Measurements from ENCODE around the gene CST6.

Gene CST6

DNA sequence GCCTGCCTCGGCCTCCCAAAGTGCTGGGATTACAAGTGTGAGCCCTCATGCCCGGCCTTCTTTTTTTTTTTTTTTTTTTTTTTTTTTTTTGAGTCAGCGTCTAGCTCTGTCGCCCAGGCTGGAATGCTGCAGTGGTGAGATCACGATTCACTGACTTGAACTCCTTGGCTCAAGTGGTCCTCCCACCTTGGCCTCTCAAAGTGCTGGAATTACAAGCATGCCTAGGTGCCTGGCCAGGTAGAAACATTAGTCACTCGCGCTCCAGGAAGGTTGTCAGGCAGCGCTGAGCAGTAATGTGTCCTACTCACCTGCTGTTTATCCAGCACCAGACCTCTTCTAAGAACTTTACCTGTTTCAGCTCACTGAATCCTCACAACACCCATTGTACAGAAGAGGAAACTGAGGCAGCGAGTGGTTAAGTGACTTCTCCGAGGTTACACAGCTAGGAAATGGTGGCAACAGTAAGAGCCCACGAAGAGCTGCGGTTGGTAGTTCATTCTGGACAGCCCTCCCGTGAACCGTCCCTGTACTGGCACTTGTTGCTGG is 496 bp upstream of the CST6 start (continued):
- TF ChIP-seq, protein P1, sequence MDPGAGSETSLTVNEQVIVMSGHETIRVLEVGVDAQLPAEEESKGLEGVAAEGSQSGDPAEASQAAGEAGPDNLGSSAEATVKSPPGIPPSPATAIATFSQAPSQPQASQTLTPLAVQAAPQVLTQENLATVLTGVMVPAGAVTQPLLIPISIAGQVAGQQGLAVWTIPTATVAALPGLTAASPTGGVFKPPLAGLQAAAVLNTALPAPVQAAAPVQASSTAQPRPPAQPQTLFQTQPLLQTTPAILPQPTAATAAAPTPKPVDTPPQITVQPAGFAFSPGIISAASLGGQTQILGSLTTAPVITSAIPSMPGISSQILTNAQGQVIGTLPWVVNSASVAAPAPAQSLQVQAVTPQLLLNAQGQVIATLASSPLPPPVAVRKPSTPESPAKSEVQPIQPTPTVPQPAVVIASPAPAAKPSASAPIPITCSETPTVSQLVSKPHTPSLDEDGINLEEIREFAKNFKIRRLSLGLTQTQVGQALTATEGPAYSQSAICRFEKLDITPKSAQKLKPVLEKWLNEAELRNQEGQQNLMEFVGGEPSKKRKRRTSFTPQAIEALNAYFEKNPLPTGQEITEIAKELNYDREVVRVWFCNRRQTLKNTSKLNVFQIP (CRISPR knock-in tag; IDR thresholded peaks at IDR 0.05; ENCODE audit: borderline replicate concordance, low read depth): no peak
- TF ChIP-seq ESRRG (CRISPR knock-in tag; IDR thresholded peaks at IDR 0.05): no peak

DNA sequence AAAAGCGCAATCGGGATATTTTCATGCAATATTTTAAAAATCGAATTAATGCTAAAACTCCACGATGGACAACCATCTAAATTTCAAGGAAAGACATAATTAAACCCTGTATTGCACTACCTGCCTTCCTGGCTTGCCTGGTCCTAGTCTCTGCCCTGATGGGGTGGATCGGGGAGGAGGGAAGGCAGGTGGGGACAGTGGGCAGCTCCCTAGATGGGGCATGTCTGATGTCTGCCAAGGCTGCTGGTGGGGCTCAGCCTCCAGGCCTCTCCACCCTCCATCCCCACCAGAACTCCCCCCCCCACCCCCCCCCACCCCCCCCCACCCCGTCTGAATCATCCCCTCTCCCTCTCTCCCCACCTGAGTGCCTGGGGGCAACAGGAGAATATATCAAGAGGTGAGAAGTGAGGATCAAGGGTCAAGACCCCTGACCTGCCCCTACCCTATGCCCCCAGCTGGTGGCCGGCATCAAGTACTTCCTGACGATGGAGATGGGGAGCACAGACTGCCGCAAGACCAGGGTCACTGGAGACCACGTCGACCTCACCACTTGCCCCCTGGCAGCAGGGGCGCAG is 650 bp downstream of the CST6 start:
- TF ChIP-seq ARNTL (CRISPR knock-in tag; IDR thresholded peaks at IDR 0.05; ENCODE audit: borderline replicate concordance, low read depth) (no peak), ZC3H10 (CRISPR knock-in tag; IDR thresholded peaks at IDR 0.05) (no peak)
- ATAC-seq: no peak

DNA sequence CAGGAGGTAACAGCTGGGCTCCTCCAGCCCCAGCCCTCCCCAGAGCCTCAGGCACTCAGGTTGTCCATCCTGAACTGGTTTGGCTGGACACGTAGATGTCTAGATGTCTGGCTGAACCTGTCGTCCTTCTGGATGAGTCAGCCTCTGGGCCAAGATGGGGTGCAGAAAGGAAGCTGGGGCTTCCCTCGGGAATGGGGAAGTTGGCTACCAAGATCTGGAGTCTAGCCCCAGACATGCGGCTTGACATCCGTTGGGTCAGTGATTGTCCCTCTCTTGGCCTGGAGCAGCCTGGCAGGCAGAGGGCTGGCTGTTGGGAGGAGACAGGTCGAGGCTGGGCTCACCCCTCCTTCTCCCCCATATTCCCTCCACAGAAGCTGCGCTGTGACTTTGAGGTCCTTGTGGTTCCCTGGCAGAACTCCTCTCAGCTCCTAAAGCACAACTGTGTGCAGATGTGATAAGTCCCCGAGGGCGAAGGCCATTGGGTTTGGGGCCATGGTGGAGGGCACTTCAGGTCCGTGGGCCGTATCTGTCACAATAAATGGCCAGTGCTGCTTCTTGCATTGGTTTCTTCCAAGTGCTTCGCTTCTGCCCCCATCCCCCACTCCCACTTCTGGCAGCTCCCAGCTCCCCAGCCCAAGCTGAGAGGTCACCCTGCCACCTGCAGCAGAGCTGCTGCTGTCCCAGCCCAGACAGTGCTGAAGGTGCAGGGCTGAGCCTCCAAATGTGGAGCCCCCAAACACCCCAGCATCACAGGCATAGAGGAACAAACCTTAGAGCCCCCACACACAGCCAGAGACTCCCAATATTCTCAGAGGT is 1.3 kb downstream of the CST6 start:
- ATAC-seq: no peak
- TF ChIP-seq ZC3H10 (CRISPR knock-in tag; IDR thresholded peaks at IDR 0.05) (no peak), SNAI2 (CRISPR knock-in tag; IDR thresholded peaks at IDR 0.05) (no peak), ZNF70 (CRISPR knock-in tag; IDR thresholded peaks at IDR 0.05) (no peak), CSDC2 (CRISPR knock-in tag; IDR thresholded peaks at IDR 0.05) (no peak), ISL1 (CRISPR knock-in tag; IDR thresholded peaks at IDR 0.05) (no peak), ARNTL (CRISPR knock-in tag; IDR thresholded peaks at IDR 0.05; ENCODE audit: borderline replicate concordance, low read depth) (no peak), ZNF8 (CRISPR knock-in tag; IDR thresholded peaks at IDR 0.05) (no peak), OSR1 (CRISPR knock-in tag; IDR thresholded peaks at IDR 0.05) (no peak), ZFP30 (CRISPR knock-in tag; IDR thresholded peaks at IDR 0.05) (no peak), ZFP3 (CRISPR knock-in tag; IDR thresholded peaks at IDR 0.05) (no peak), ZNF565 (CRISPR knock-in tag; conservative IDR thresholded peaks at IDR 0.05; ENCODE audit: low read depth) (no peak), GLIS3 (CRISPR knock-in tag; IDR thresholded peaks at IDR 0.05) (no peak), TCF4 (CRISPR knock-in tag; IDR thresholded peaks at IDR 0.05; ENCODE audit: borderline replicate concordance) (no peak), TOX (CRISPR knock-in tag; IDR thresholded peaks at IDR 0.05; ENCODE audit: borderline replicate concordance) (no peak), BACH2 (CRISPR knock-in tag; IDR thresholded peaks at IDR 0.05; ENCODE audit: borderline replicate concordance) (no peak)
- TF ChIP-seq, protein P1 (CRISPR knock-in tag; IDR thresholded peaks at IDR 0.05; ENCODE audit: borderline replicate concordance, low read depth): no peak
- TF ChIP-seq, protein P2, sequence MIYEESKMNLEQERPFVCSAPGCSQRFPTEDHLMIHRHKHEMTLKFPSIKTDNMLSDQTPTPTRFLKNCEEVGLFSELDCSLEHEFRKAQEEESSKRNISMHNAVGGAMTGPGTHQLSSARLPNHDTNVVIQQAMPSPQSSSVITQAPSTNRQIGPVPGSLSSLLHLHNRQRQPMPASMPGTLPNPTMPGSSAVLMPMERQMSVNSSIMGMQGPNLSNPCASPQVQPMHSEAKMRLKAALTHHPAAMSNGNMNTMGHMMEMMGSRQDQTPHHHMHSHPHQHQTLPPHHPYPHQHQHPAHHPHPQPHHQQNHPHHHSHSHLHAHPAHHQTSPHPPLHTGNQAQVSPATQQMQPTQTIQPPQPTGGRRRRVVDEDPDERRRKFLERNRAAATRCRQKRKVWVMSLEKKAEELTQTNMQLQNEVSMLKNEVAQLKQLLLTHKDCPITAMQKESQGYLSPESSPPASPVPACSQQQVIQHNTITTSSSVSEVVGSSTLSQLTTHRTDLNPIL (CRISPR knock-in tag; IDR thresholded peaks at IDR 0.05; ENCODE audit: low read depth): no peak
- TF ChIP-seq, protein P3, sequence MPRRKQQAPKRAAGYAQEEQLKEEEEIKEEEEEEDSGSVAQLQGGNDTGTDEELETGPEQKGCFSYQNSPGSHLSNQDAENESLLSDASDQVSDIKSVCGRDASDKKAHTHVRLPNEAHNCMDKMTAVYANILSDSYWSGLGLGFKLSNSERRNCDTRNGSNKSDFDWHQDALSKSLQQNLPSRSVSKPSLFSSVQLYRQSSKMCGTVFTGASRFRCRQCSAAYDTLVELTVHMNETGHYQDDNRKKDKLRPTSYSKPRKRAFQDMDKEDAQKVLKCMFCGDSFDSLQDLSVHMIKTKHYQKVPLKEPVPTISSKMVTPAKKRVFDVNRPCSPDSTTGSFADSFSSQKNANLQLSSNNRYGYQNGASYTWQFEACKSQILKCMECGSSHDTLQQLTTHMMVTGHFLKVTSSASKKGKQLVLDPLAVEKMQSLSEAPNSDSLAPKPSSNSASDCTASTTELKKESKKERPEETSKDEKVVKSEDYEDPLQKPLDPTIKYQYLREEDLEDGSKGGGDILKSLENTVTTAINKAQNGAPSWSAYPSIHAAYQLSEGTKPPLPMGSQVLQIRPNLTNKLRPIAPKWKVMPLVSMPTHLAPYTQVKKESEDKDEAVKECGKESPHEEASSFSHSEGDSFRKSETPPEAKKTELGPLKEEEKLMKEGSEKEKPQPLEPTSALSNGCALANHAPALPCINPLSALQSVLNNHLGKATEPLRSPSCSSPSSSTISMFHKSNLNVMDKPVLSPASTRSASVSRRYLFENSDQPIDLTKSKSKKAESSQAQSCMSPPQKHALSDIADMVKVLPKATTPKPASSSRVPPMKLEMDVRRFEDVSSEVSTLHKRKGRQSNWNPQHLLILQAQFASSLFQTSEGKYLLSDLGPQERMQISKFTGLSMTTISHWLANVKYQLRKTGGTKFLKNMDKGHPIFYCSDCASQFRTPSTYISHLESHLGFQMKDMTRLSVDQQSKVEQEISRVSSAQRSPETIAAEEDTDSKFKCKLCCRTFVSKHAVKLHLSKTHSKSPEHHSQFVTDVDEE (CRISPR knock-in tag; IDR thresholded peaks at IDR 0.05): no peak

DNA sequence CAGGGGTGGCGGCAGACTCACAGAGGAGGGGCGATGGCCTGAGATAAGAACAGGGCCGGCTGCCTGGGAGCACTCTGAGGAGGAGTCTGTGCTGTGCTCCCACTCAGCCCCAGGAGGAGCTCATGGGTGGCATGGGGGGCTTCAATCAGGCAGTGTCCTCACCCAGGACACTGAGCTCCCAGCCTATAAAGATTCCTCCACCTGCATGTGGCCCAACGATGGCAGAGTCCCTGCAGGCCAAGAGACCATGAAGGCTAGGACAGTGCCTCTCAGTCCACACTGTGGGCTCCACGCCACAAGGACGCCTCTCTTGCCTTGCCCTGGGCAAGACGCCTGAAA is 1.9 kb downstream of the CST6 start:
- TF ChIP-seq ZNF70 (CRISPR knock-in tag; IDR thresholded peaks at IDR 0.05) (no peak), GLIS3 (CRISPR knock-in tag; IDR thresholded peaks at IDR 0.05) (no peak), RARB (CRISPR knock-in tag; IDR thresholded peaks at IDR 0.05) (no peak)
- no peak for ATAC-seq
